Right kidney (tissue), 9 donors: ENCODE measurements around the gene NAT9.

Experiments used
- DNase-seq: peaks from one replicate; pipeline ENCODE4 v3.0.0-alpha.2; 2016
- long read RNA-seq, 8 donors: transcript quantifications; one replicate each; lab custom pipeline, GENCODE V29; 2026

Gene NAT9
- long read RNA-seq, donor 1, partial matches to known transcripts: 0 of 17 reads
- long read RNA-seq, donor 1, other reads (novel, unspliced or antisense): 0 of 17 reads
- long read RNA-seq, donor 2, partial matches to known transcripts: 12 of 17 reads
- long read RNA-seq, donor 2, other reads (novel, unspliced or antisense): 0 of 17 reads
- long read RNA-seq, donor 3, partial matches to known transcripts: 0 of 5 reads
- long read RNA-seq, donor 3, other reads (novel, unspliced or antisense): 0 of 5 reads
- long read RNA-seq, donor 4, partial matches to known transcripts: 0 of 6 reads
- long read RNA-seq, donor 4, other reads (novel, unspliced or antisense): 0 of 6 reads
- long read RNA-seq, donor 5, partial matches to known transcripts: 0 of 11 reads
- long read RNA-seq, donor 5, other reads (novel, unspliced or antisense): 0 of 11 reads
- long read RNA-seq, donor 6, transcript NAT9-210 (7 exons, 1,860 nt): major isoform, 5 of 9 reads
- long read RNA-seq, donor 6, partial matches to known transcripts: 0 of 9 reads
- long read RNA-seq, donor 6, other reads (novel, unspliced or antisense): 0 of 9 reads
- long read RNA-seq, donor 7: 0 reads
- long read RNA-seq, donor 8, transcript NAT9-210 (7 exons, 1,860 nt): major isoform, 5 of 13 reads
- long read RNA-seq, donor 8, transcript NAT9-201 (7 exons, 1,875 nt): major isoform, 5 of 13 reads
- long read RNA-seq, donor 8, partial matches to known transcripts: 0 of 13 reads
- long read RNA-seq, donor 8, other reads (novel, unspliced or antisense): 0 of 13 reads

DNA sequence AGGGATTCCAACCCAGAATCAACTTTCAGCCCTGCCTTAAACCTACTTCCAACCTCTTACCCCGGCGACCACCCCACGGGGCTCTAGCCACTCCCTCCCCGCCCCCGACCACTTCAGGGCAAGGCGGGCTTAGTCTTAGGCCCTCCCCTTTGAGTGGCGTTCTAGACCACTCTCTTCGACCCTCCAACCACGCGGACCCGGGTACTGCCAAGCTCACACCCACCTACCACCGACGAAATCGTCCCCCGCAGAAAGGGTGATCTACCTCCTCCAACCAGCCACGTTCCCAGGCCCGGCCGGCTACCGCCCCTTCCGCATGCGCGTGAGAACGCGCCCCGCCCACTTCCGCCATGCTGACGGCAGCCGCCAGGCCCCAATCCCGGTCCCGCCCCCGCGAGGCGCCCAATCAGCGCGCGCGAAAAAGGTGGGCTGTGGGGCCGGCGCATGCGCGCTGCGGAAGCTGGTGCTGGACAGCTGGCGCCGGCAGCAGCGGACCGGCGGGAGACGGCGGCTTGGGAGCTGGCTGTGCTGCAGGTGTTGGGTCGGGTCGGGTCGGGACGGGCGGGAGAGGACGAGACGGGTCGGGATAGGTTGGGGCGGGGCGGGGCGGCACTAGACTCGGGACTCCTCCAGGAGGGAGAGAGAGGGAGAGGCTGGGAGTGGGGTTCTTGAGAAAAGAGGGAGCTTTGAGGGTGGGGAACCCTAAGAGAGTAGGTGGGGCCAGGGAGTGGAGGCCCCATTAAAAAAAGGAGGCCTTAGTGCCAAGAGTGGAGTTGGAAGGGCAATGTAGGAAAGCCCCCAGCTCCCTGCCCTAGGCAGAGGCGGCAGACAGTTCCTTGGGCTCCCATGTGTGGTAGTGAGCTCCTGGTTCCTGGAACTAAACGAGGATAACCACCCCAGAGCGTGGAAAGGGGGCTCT is at the start of gene NAT9:
TSS of gene NAT9 (minus strand) at position 302 of the 919 bp plus-strand sequence. CDS start 647 bp downstream, outside the sequence.
- DNase-seq: peak; percentile 92

- DNase-seq: no peak
These were observed 48.9 kb upstream of the NAT9 start for GRCh38 chr17:74824961-74825627.

GRCh38 chr17:74822939-74823367 is 46.8 kb upstream of the NAT9 start:
- DNase-seq: no peak

- DNase-seq: no peak
These were observed 46.3 kb upstream of the NAT9 start for GRCh38 chr17:74822335-74822938.

DNA sequence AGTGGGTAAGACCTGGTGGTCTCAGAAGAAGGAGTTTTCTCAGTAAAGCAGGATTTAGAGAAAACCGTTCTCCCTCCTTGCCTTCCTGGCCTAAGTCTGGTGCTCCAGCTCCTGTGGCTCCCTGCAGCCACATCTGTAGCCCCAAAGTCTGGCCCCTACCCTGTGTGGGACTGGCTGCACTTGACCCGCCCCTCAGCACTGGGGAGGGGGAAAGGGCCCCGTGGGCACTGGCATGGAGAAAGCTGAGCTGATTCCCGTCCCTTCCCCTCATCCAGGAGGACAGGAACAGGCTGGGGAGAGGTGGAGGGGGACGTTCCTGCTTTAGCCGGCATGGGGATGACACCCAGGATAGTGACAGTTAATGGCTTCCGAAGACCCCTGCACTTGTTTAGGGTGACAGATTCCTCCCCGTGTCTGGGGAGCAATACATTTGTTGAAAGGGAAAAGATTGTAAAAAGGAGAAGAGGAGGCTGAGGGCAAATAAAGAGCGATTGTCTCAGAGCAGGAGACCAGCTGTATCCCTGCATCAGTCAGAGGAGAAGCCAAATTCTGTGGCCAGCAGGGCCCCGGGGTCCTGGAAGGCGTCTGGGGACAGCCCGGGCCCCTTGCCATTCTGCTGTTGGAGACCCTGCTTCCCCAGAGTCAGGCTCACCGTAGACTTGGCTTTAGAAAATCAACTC is 45.6 kb upstream of the NAT9 start:
- no peak for DNase-seq

DNA sequence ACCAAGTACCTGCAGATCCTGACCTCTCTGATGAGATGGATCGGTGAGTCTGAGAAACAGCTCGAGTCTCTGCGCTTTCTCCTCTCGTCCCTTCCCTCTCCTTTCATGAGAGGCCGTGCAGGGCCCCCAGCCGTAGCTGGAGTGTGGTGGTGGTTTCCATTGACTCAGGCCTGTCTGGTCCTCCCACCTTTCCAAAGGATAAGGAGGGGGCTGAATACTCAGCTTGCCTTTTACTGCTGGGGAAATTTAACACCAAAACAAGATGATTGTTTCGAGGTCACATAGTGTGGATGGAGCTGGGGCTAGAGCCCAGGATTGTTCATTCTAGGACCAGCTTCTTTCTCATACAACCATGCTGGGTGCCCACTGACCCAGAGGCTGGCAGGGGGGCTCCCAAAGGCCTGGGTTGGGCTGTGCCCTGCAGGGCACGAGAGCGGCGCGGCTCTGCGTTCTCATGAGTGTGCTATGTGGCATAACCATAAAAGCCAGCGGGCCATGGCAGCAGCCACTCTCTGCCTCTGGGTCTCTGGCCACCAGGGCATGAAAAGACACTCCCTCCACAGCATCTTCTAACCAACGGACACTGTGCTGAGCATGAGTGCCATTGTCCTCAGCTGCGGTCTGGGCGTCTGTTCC is 43.8 kb upstream of the NAT9 start:
- DNase-seq: peak; percentile 67

- no peak for DNase-seq
These were observed 42.3 kb upstream of the NAT9 start for GRCh38 chr17:74818291-74818938.

- no peak for DNase-seq
These were observed 40.9 kb upstream of the NAT9 start for GRCh38 chr17:74816905-74817620.

DNA sequence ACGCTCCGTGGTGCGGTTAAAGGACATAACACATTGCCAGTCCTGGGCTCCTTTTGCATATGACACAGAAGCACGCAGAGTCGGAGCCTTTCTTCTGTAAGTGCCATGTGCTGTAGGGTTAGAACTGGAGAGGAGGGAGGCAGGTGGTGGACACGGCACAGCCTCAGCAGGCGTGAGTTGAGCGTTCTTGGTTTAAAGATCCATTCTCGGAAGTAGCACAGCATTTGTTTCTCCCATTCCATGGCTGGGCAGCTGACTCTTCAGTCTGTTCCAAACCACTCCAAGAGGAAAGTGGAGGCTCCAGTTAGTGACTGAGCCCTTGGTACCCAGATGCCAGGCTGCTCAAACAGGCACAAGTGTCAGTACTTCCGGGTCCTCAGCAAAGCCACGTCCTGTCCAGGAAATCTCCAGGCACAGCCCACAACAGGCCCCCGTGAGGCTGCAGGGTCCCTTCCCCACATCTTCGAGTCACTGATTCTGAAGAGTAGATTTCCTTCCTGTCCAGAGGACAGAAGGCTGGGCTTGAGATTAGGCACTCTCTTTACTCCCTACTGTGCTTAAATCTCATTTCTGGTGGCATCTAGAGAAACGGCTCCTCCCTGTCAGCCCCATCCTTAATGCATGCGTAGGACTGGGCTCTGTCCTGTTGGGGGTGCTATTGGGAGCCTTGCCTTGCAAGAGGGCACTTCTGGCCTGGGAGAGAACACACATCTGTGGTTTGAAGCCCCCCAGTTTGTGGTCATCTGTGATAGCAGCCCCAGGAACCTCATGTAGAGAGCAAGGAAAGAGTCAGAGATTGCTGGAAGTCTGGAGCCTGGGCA is 39.6 kb upstream of the NAT9 start:
- no peak for DNase-seq

DNA sequence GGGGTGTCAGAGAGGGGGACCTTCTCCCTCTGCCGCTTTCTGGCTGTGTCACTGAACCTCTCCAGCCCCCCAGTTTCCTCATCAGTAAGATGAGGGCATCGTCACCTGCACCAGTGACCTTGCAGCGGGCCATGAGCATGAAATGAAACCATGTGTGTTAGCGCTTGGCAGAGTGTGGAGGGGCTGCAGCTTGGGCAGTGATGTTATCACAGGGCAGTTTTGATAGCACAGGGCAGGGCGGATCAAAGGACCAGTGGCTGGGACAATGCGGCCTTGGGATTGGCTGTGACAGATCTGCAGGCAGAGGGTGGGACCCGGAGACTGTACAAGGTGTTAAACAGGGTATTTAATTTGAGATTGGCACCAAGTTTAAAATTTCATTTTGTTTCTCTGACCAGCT is 38.9 kb upstream of the NAT9 start:
- DNase-seq: no peak

DNA sequence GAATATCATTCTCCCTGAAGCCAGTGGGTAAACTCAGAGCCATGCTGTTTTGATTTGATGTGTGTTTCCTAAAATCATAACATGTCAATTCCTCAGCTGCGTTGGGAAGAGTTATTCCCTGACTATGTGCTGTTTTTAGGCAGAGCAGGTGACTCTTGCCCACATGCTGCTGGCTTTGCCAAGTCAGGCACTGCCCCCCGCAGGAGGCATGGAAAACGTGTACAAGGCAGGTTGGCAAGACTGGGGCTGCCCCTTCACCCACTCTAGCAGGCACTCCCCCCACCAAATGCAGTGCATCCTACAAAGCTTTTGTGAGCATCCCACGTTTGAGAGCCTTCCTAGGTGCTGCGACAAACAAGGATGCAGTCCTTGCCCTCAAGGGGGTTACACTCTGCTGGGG is 38.3 kb upstream of the NAT9 start:
- no peak for DNase-seq

DNA sequence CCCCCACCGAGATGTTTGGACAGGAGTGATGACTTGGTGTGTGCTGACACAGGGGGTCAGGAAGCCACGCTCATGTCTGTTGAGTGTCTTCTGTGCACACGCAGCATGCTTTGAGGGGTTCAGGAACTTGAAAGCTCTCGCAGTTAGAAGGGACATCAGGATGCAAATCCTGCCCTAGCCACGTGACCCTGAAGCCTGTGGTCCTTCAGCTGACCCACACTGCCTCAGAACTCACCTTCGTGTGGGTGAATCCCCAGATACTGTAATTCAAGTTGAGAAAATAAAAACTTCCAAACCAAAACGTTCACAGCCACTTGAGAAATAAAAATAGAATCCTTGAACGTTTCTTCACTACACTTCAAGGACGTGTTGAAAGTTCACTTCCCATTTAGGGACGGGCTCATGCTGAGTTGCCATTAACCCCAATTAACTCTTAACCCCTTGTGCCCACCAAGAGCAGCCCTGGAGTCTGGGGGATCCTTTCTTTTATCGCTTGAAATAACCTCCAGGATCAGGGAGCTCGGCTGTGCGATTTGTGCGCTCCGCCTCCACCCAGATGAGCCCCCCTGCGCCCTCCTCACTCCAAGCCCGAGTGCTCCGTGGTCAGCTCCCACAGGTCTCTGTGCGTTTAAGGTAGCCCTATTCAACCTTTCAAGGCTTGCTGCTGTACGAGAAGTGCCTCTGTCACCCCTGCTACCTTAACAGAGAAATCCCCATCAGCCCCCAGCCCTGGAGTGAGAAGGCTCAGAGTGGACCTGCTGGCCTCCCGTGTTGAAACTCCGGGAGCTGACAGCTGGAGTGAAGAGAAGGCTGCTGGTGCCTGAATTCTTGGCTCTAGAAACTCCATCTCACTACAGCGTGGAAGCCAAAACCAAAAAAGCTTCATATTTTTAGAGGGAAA is 36.2 kb upstream of the NAT9 start:
- peak; percentile 61 for DNase-seq

GRCh38 chr17:74810699-74811485 is 34.7 kb upstream of the NAT9 start:
- DNase-seq: no peak

DNA sequence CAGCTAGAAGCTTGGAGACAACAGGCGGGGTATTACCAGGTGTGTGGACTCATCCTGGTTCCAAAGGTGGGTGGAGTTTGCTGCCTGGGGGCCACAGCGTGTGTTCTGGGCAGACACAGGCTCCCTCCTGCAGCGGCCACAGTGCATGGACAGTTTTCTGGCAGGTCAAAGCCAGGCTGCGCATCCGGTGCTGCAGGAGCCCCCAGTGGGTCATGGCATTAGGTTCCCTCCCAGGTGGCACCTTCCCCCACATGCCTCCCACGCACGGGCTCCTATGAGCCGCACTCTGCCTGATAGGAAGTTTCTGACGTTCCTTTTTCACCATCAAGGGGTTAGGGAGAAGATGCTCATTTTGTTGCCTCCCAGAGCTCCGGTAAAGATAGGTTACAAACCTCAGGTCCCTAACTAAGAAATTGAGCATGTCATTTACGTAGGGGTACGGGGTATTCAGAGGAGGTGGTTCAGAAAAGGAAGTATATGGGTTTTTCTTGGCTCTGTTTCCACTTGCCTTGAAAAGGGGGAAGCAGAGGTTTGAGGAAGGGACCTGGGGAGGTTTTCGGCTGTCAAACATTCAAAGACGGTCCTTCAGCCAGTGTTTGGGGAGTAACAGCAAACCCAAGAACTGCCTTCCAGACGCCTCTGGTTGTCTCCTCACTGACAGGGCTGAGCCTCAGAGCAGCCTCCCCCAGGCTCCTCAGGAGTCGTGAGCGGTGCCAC is 32.7 kb upstream of the NAT9 start:
- no peak for DNase-seq

DNA sequence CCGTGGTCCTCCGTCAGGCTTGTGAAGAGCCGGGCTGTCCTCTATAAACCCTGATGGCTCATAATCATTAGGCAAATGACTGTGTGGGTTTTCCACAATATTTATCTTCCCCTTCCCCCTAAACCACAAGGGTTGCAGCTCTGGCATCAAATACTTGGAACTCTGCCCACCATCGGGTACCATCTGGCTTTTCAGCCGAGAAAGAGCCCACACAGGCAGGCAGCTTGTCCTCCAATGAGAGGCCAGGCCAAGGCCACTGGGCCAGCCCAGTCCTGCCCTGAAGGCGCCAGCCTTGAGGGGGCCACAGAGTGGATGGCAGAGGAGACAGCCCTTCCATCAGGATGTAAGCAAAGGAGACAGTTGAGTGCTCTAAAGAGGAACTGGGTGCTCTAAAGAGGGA is 31.8 kb upstream of the NAT9 start:
- DNase-seq: no peak

DNA sequence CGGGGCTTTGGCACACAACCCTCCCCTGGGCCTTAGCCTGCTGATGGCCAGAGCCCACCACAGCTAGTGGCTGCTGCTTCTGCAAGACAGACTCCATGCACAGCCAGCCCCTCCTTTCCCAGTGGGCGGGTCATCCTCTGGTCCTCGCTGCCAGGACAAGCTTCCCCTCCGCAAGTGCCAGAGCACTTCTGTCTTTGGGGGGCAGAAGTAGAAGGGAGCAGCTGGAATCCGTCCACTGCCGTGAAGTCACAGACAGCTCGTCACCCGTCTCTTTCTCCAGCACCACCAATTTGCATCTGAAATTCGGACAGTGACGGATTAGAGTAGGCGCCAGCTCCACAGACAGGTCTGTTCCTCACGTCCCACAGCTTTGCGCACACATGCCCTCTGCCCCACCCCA is 31.3 kb upstream of the NAT9 start:
- no peak for DNase-seq
